Brain microvascular endothelial cell (primary cell): ENCODE measurements around the gene TP53BP1.

ENCODE experiments used
- DNase-seq: peaks from one replicate; pipeline ENCODE4 v3.0.0-alpha.2; 2020
- H3K27ac ChIP-seq: fragments of 250-450 bp; sonication (Bioruptor Pico); 2 replicates; pipeline ENCODE4 v1.5.1; 2020; ENCODE audit warnings: mild to moderate bottlenecking, moderate library complexity
- H3K27me3 ChIP-seq: fragments of 250-450 bp; sonication (Bioruptor Pico); replicated peaks from 2 replicates; pipeline ENCODE4 v1.5.1; 2020; ENCODE audit warnings: mild to moderate bottlenecking
- H3K36me3 ChIP-seq: fragments of 250-450 bp; sonication (Bioruptor Pico); replicated peaks from 2 replicates; pipeline ENCODE4 v1.5.1; 2020; ENCODE audit warnings: mild to moderate bottlenecking
- H3K4me3 ChIP-seq: 2 replicates; pipeline ENCODE4 v1.5.1; 2011; ENCODE audit warnings: low read depth, mild to moderate bottlenecking, control low read depth, low read length, moderate library complexity
- in situ Hi-C: cut with HindIII; loops from 2 replicates; pipeline ENCODE4 v1.10.0; 2017; ENCODE audit warnings: low sequenced_read_pairs, low pct_ligation_motif_present
- TF ChIP-seq, protein P1 (sequence below): IDR thresholded peaks from 2 replicates; pipeline ENCODE4 v1.5.1; 2011; ENCODE audit warnings: low read depth, mild to moderate bottlenecking, moderate library complexity, low read length, control low read depth, inconsistent platforms; ENCODE audit errors: missing control alignments

The TP53BP1 gene

GRCh38 chr15:43420435-43420834, 72.5 kb downstream of the TP53BP1 start:
- TF ChIP-seq, protein P1, sequence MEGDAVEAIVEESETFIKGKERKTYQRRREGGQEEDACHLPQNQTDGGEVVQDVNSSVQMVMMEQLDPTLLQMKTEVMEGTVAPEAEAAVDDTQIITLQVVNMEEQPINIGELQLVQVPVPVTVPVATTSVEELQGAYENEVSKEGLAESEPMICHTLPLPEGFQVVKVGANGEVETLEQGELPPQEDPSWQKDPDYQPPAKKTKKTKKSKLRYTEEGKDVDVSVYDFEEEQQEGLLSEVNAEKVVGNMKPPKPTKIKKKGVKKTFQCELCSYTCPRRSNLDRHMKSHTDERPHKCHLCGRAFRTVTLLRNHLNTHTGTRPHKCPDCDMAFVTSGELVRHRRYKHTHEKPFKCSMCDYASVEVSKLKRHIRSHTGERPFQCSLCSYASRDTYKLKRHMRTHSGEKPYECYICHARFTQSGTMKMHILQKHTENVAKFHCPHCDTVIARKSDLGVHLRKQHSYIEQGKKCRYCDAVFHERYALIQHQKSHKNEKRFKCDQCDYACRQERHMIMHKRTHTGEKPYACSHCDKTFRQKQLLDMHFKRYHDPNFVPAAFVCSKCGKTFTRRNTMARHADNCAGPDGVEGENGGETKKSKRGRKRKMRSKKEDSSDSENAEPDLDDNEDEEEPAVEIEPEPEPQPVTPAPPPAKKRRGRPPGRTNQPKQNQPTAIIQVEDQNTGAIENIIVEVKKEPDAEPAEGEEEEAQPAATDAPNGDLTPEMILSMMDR, result no peak
- DNase-seq, result no peak
- no peak overlapping the region for H3K27ac ChIP-seq
- peaks cover 54% of the 10 kb centered on the region for H3K36me3 ChIP-seq
- no peaks in the 10 kb centered on the region for H3K27me3 ChIP-seq
- no peak overlapping the region for H3K4me3 ChIP-seq
- in situ Hi-C loops, result no loop called here

DNA sequence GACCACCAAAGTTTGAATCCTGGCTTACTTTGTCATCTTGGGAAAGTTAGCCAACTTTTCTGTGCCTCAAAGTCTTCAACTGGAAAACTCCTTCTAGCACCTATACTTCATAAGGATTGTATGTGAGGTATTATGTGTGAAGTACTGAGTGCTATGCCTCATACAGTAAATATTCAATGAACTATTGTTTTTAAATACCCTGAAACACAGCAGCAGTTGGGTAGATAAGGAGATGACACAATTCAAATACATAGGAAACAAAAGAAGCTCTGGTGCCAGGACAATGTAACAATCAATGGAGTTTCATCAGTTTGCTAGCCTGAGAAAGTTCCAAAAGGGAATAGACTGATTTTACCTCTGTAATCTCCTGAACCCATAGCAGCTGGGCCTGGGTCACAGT, 78.8 kb downstream of the TP53BP1 start:
- no peak for DNase-seq
- H3K4me3 ChIP-seq, result no peak overlapping the region
- H3K36me3 ChIP-seq, result peaks cover 47% of the 10 kb centered on the region
- TF ChIP-seq, protein P1, result no peak
- no peak overlapping the region for H3K27ac ChIP-seq
- no peaks in the 10 kb centered on the region for H3K27me3 ChIP-seq
- in situ Hi-C loops, result no loop called here

DNA sequence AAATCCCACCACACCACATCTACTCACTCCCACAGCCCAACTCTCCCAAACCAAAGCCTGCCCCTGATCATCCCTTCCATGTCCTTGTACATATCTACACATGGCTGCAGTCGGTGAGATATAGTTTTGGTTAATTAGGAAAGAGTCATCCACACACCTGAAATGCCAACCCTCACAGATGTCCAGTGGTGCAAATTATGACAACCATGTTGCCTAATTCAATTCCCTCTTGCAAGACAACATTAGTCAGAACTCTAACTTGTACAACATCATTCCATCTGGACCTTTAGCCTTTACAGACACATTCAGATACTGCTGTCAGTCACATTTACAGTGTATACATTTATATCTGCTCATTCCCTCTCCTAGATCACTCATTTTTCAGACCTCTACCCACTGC, 80.9 kb downstream of the TP53BP1 start:
- DNase-seq, result no peak
- H3K36me3 ChIP-seq, result peaks cover 55% of the 10 kb centered on the region
- TF ChIP-seq, protein P1, result no peak
- no peak overlapping the region for H3K4me3 ChIP-seq
- H3K27me3 ChIP-seq, result no peaks in the 10 kb centered on the region
- no peak overlapping the region for H3K27ac ChIP-seq
- in situ Hi-C loops, result no loop called here

- H3K27me3 ChIP-seq, result no peaks in the 10 kb centered on the region
- H3K36me3 ChIP-seq, result peaks cover 55% of the 10 kb centered on the region
- peak; percentile 32 for DNase-seq
- TF ChIP-seq, protein P1, result no peak
- in situ Hi-C loops, result no loop called here
- H3K4me3 ChIP-seq, result no peak overlapping the region
- H3K27ac ChIP-seq, result no peak overlapping the region
Measured at GRCh38 chr15:43410572-43411214, 82.3 kb downstream of the TP53BP1 start.

DNA sequence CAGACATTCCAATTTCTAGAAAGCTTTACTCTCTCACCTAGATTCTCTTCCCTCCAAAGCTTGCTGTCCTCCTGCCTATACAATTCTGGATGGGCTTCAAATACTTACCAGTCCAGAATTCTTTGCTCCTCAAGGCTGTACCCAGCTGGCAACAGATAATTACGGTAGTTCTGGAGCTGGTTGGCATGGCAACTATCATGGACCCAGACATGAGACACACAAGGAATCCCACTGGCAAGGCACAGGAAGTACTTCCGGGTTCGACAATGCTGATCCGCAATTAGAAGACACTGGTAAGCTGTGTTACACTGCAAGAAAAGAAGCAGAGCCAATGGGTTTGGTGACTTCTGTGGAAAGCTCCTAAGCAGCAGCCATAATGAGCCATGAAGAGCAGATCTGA, 84.2 kb downstream of the TP53BP1 start:
- Histone ChIP-seq H3K27ac (no peak overlapping the region), H3K36me3 (peaks cover 58% of the 10 kb centered on the region), H3K4me3 (no peak overlapping the region), H3K27me3 (no peaks in the 10 kb centered on the region)
- no peak for DNase-seq
- in situ Hi-C loops, result no loop called here
- TF ChIP-seq, protein P1, result no peak

- Histone ChIP-seq H3K36me3 (peaks cover 57% of the 10 kb centered on the region), H3K27me3 (no peaks in the 10 kb centered on the region), H3K4me3 (no peak overlapping the region), H3K27ac (no peak overlapping the region)
- DNase-seq, result no peak
- in situ Hi-C loops, result no loop called here
- TF ChIP-seq, protein P1, result no peak
Measured at GRCh38 chr15:43406808-43407207, 86.1 kb downstream of the TP53BP1 start.
